ENCODE results near the gene TRIM69.

DNA sequence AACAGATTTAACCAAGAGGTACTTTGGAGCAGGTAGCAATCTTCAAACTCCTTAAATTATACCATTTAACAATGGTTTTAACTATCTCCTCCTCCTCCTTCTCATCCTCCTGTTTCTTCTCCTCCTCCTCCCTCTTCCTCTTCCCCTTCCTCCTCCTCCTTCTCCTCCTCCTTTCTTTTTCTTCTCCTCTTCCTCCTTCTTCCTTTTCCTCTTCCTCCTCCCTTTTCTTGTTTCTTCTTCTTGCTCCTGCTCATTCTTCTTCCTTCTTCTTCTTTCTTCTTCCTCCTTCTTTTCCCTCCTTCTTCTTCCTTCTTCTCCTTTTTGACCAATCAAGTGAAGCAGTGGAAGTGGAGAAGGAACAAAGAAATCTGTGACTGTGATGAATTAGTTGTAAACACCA lies 39.3 kb upstream of the TRIM69 start:
- TF ChIP-seq, protein P1, sequence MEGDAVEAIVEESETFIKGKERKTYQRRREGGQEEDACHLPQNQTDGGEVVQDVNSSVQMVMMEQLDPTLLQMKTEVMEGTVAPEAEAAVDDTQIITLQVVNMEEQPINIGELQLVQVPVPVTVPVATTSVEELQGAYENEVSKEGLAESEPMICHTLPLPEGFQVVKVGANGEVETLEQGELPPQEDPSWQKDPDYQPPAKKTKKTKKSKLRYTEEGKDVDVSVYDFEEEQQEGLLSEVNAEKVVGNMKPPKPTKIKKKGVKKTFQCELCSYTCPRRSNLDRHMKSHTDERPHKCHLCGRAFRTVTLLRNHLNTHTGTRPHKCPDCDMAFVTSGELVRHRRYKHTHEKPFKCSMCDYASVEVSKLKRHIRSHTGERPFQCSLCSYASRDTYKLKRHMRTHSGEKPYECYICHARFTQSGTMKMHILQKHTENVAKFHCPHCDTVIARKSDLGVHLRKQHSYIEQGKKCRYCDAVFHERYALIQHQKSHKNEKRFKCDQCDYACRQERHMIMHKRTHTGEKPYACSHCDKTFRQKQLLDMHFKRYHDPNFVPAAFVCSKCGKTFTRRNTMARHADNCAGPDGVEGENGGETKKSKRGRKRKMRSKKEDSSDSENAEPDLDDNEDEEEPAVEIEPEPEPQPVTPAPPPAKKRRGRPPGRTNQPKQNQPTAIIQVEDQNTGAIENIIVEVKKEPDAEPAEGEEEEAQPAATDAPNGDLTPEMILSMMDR (IDR thresholded peaks at IDR 0.05; ENCODE audit: insufficient read depth, low read length): no peak
- TF ChIP-seq, protein P2, sequence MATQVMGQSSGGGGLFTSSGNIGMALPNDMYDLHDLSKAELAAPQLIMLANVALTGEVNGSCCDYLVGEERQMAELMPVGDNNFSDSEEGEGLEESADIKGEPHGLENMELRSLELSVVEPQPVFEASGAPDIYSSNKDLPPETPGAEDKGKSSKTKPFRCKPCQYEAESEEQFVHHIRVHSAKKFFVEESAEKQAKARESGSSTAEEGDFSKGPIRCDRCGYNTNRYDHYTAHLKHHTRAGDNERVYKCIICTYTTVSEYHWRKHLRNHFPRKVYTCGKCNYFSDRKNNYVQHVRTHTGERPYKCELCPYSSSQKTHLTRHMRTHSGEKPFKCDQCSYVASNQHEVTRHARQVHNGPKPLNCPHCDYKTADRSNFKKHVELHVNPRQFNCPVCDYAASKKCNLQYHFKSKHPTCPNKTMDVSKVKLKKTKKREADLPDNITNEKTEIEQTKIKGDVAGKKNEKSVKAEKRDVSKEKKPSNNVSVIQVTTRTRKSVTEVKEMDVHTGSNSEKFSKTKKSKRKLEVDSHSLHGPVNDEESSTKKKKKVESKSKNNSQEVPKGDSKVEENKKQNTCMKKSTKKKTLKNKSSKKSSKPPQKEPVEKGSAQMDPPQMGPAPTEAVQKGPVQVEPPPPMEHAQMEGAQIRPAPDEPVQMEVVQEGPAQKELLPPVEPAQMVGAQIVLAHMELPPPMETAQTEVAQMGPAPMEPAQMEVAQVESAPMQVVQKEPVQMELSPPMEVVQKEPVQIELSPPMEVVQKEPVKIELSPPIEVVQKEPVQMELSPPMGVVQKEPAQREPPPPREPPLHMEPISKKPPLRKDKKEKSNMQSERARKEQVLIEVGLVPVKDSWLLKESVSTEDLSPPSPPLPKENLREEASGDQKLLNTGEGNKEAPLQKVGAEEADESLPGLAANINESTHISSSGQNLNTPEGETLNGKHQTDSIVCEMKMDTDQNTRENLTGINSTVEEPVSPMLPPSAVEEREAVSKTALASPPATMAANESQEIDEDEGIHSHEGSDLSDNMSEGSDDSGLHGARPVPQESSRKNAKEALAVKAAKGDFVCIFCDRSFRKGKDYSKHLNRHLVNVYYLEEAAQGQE (IDR thresholded peaks at IDR 0.05; ENCODE audit: insufficient replicate concordance, low read depth): no peak
- TF ChIP-seq GABPA (IDR thresholded peaks at IDR 0.05; ENCODE audit: low read depth): no peak
